GM13976 (cell line): ENCODE results near the gene ARL2BP.

Experiments
- DNase-seq: peaks from one replicate; pipeline ENCODE4 v3.0.0; 2012; ENCODE audit warnings: low spot score
- in situ Hi-C: fragments of 300-500 bp; cut with MboI; formaldehyde crosslinking; loops from one replicate; pipeline ENCODE4 v1.12.0; 2022; ENCODE audit warnings: low sequenced_read_pairs, mixed read lengths, inconsistent platforms; ENCODE audit not compliant: unreplicated experiment
- TF ChIP-seq, protein P1 (sequence below): IDR thresholded peaks from 2 replicates; pipeline ENCODE4 v1.5.1; 2012; ENCODE audit warnings: borderline replicate concordance, mild to moderate bottlenecking; ENCODE audit not compliant: insufficient read depth; ENCODE audit errors: extremely low read depth, missing control alignments, control extremely low read depth

ARL2BP gene

DNA sequence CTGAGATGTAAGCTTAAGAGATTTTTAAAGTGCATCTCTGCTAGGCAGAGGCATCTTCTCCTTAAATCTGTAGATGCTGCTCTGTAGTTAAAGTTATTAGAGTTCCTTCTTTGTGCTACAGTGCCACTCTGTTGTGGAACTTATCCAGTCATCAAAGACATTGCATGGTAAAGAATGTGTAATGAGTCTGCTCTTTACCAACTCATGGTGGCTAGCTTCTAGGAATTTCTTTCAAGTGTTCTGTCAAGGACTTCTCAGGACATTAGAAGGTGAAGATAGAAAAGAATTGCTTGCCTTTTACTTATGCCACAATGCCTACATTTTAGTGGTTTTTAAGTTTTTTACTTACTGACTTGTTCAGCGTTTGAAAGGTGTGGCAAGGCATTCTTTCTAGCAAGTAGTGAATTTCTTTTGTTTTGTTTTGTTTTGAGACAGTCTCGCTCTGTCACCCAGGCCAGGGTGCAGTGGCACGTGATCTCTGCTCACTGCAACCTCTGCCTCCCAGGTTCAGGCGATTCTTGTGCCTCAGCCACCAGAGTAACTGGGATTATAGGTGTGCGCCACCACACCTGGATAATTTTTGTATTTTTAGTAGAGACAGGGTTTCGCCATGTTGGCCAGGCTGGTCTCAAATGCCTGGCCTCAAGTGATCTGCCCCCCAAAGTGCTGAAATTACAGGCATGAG, 20.3 kb upstream of the ARL2BP start:
- TF ChIP-seq, protein P1, sequence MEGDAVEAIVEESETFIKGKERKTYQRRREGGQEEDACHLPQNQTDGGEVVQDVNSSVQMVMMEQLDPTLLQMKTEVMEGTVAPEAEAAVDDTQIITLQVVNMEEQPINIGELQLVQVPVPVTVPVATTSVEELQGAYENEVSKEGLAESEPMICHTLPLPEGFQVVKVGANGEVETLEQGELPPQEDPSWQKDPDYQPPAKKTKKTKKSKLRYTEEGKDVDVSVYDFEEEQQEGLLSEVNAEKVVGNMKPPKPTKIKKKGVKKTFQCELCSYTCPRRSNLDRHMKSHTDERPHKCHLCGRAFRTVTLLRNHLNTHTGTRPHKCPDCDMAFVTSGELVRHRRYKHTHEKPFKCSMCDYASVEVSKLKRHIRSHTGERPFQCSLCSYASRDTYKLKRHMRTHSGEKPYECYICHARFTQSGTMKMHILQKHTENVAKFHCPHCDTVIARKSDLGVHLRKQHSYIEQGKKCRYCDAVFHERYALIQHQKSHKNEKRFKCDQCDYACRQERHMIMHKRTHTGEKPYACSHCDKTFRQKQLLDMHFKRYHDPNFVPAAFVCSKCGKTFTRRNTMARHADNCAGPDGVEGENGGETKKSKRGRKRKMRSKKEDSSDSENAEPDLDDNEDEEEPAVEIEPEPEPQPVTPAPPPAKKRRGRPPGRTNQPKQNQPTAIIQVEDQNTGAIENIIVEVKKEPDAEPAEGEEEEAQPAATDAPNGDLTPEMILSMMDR, result no peak
- DNase-seq, result no peak
- in situ Hi-C loops, result no loop called here

DNA sequence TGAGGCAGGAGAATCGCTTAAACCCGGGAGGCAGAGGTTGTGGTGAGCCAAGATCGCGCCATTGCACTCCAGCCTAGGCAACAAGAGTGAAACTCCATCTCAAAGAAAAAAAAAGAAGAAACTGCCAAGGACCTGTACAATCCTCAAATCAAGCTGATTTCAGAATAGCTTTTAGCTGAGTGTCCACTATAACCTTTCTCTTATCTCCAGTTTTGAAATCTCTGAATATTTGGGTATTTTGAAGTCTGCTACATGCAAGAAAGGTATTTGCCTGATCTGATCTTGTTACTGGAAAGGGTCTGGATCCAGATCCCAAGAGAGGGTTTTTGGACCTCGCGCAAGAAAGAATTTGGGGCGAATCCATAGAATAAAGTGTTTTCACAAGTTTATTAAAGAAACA, 19.1 kb upstream of the ARL2BP start:
- TF ChIP-seq, protein P1, result no peak
- in situ Hi-C loops, result no loop called here
- DNase-seq, result no peak

DNA sequence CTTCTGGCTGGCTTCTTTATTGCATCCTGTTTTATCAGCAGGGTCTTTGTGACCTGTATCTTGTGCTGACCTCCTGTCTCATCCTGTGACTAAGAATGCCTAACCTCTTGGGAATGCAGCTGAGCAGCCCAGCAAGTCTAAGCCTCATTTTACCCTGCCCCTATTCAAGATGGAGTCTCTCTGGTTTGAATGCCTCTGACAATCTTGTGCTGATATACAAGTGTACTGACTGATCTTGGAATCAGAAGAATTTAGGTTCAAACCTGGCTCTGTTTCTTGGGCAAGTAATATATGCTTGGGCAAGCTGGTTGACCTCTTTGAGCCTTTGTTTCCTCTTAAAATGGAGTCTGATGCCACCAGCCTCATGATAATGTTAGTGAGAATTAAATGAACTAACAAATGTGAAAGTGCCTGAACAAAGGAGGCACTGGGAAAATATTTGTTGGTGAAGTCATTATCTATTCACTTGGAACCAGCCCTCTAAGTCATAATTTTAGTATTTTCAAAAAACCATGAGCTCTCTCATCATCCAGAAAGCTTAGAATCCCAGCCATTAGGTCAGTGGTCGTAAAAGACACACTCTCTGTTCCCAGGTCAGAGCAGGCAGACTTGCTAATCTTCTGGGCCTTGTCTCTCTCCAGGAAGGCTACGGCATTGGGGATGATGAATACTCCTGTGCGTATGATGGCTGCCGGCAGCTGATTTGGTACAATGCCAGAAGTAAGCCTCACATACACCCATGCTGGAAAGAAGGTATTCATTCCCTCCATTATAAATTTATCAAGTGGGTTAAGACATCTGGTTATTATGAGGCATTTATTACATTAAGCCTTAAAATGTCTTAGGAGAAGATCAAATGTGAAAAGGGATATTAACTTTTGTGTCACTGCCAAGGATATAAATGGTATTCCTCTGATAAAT, 18.1 kb upstream of the ARL2BP start:
- no peak for DNase-seq
- in situ Hi-C loops, result no loop called here
- TF ChIP-seq, protein P1, result no peak

DNA sequence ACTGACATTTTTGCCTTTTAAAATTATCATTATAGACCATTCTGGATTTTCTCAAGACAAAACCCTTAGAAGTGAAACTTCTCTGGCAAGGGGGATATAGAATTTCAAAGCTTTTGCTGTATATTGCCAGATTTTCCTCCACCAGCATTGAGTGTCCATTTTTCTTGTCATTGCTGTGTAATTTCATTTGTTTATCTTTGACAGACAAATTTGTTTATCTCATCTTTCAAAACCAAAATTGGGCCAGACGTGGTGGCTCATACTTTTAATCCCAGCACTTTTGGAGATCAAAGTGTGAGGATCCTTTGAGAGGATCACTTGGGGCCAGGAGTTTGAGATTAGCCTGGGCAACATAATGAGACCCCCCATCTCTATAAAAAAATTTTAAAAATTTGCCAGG, 16.0 kb upstream of the ARL2BP start:
- TF ChIP-seq, protein P1, result no peak
- DNase-seq, result no peak
- in situ Hi-C loops, result no loop called here

DNA sequence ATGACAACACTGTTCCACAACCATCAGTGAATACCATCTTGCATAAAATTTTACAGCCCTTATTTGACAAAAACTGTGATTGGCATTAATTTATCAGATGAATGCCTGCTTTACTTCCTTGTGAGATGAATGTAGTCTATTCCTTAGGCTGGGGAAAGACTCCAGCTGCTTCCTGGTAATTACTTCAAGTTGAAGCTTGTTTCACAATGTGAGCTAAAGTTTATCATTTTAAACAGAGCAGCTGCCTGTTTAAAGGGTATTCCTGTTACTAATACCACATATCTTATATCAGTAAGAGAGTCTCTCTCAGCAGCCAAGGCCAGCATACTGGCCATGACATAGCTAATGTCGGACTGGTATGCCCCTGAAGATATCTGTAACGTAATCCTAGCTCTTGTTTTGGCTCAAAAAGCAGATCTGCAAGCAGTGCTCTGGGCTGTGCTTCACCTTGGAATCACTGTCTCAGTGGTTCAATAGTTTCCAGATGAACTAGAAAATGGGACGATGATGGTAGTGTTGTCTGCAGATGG, 13.2 kb upstream of the ARL2BP start:
- TF ChIP-seq, protein P1, result no peak
- DNase-seq, result no peak
- in situ Hi-C loops, result no loop called here

GRCh38 chr16:57233944-57234706, 10.9 kb upstream of the ARL2BP start:
- DNase-seq, result no peak
- in situ Hi-C loops, result no loop called here
- TF ChIP-seq, protein P1, result no peak
